NCI-H774 (cell line): ENCODE measurements around the gene CEP170B.
"Not testable (repeated sequence)": the region's sequence is repeated elsewhere in the genome, so short reads cannot be mapped to it uniquely, and the experiment has no call there.

ENCODE experiments used
- DNase-seq: peaks from one replicate; lab custom pipeline; 2025; lab: John Stamatoyannopoulos, UW

The CEP170B gene

GRCh38 chr14:104932676-104933631, 67.9 kb downstream of the CEP170B start:
- DNase-seq = peak; percentile 73

DNA sequence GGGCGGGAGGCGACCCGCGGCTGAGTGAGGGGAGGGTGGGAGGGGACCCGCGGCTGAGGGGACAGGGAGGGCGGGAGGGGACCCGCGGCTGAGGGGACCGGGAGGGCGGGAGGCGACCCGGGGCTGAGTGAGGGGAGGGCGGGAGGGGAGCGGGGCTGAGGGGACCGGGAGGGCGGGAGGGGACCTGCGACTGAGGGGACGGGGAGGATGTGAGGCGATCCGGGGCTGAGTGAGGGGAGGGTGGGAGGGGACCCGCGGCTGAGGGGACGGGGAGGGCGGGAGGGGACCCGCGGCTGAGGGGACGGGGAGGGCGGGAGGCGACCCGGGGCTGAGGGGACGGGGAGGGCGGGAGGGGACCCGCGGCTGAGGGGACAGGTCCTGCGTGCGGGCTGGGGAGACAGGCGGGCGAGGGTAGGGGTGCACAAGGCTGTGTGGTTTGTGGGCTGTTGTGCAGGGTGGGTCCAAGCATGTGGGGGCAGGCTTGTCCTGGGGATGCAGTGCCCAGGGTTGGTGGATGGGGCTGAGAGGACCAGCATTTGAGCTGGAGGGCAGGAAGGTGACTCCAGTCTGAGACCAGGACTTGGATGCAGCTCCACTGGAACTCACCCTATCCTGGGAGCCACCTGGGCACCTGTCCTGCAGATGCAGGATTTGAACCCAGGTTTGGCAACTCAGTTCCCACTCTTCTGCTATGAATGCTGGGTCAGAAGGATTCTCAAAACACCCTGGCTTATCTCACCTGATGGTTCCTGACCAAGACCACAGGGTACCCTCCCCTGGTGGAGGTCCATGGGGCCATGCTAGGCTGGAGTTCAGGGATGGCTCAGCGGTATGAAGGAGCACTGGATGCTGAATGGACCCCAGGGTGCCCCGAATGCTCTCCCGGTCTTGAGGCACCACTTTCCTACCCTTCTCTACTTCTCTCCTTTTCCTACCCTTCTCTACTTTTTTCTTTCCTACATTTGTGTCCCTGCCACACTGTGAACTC, 69.0 kb downstream of the CEP170B start:
- DNase-seq = no peak

DNA sequence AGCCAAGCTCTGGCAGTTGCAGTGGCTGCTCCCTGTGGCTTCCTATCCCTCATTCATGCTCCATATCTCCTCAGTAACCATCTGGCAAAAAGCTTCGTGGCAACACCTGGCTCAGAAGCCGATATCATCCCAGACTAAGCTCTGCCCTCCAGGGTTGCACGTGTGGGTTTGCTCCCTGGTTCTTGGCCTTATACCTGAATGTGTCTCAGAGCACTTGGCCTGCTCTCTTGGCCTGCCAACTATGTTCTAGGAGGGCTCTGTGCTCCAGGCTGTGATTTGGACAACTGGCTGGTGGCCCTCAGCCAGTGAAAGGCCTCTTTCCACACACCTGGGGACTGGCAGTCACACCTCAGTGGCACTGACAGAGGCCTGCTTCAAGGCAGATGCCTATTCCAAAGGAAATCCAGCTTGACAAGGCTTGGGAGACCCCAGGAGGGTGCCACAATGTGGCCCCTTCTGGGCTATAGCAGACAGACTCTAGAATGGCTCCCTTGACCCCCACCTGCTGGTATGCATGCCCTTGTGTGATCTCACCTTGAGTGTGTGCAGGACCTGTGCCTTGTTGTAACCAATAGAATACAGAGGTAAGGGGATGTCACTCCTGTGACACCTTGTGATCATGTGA, 70.1 kb downstream of the CEP170B start:
- no peak for DNase-seq

DNA sequence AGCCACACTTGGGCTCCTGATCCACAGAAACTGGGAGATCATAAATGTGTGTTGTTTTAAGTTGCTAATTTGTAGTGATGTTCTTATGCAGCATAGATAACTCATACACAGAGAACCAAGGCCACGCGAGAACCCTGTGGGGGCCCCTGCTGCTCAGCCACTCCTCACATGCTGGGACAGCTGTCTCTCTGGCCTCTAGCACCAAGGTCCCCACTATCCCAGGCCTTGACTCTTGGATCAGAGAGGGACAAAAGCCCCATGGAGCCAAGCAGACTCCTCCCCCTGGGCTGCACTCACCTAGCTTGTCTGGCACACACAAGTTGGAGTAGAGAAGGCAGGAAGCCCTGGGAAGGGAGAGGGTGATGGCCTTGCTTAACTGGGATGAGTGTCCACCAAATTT, 70.9 kb downstream of the CEP170B start:
- DNase-seq = no peak

- no peak for DNase-seq
Measured at GRCh38 chr14:104936361-104937155, 71.5 kb downstream of the CEP170B start.

DNA sequence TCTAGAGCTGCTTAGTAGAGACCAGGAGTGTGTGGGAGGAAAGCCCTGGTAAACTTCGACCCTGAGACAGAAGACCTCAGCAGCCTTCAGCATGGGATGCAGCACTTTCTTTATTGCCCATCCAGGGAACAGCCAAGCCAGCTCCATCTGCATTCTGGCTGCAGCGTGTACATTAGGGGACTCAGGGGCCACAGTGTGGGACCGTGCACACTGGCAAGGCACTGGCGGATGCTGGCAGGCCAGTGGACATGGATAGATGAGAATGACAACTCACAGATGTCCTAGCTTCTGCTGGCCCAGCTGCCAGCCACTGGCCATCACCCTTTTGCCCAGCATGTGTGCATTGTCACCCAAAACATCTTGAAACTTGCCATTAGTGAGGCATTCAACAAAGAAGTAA, 72.1 kb downstream of the CEP170B start:
- DNase-seq = no peak

GRCh38 chr14:104937694-104938365, 72.8 kb downstream of the CEP170B start:
- DNase-seq = no peak

- DNase-seq = no peak
Measured at GRCh38 chr14:104938436-104938835, 73.4 kb downstream of the CEP170B start.

DNA sequence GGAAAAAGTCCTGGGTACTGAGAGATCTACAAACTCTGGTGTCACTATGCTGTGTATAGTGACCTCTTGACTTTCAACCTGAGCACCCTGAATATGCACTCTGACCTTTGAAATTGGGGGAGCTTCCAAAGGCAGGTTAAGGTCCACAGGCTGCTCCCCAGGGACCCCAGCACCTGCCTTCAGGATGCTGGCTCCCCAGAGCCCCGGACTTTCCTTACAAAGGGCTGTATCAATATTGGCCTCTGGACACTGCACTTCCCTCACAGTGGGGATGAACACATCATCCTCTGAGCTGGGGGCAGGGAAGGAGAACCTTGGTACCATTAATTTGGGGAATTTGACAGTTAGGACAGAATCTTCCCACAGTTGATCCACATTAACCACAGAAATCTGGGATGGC, 73.9 kb downstream of the CEP170B start:
- DNase-seq = no peak

- no peak for DNase-seq
Measured at GRCh38 chr14:104939666-104940410, 74.8 kb downstream of the CEP170B start.

DNA sequence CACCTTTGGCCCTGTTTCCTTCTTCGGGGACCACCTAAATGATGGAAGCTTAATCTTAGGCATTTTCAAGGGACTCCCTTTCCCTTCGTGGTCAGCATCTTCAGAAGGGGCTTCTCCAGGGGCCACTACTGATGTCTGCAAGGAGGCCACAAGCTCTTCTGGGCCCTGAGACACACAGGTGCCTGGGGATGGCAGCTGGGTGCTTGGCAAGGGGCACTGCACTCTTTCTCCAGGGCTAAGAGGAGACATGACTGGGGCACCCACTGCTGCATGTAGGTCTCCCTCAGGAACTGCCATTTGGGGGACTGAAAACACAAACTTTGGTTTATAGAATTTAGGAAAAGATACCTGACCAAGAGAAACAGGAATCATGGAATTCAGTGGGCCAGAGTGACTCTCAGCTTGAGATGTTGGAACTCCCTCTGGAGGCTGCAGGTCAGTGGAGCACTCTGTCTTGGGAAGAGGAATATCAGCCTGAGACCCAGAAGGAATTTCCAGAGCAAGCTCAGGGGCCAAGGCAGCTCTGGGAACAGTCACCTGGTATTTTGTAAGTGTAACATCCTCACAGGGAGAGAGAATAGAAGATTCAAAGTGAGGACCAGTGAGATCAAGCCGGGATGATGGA, 75.6 kb downstream of the CEP170B start:
- no peak for DNase-seq

GRCh38 chr14:104941508-104942365, 76.7 kb downstream of the CEP170B start:
- no peak for DNase-seq

- DNase-seq = no peak
Measured at GRCh38 chr14:104942586-104942985, 77.5 kb downstream of the CEP170B start.

DNA sequence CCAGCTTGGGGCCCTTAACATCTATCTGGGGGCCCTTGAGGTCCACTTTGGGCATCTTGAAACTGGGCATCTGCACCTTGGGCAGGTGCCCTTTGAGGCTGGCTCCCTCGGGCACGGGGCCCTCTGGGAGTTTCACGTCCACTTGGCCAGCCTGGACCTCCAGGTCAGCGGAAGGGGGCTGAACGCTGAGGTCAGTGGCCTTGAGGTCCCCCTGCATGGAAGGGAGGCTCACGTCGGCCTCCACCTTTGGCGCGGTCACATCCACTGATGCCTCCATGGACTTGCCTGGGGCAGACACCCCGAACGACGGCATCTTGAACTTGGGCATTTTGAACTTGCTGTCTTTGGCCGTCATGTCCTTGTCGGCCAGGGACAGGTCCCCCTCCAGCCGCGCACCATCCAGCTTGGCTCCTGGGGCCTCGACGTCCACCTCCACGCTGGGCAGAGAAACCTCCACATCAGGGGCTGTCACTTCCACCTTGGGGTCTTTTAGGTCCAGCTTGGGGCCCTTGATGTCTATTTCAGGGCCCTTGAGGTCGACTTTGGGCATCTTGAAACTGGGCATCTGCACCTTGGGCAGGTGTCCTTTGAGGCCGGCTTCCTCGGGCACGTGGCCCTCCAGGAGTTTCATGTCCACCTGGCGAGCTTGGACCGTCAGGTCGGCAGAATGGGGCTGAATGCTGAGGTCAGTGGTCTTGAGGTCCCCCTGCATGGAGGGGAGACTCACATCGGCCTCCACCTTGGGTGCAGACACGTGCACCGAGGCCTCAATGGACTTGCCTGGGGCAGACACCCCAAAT, 78.3 kb downstream of the CEP170B start:
- DNase-seq = not testable (repeated sequence)

DNA sequence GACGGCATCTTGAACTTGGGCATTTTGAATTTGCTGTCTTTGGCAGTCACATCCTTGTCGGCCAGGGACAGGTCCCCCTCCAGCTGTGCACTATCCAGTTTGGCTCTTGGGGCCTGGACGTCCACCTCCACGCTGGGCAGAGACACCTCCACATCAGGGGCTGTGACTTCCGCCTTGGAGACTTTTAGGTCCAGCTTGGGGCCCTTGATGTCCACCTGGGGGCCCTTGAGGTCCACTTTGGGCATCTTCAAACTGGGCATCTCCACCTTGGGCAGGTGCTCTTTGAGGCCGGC, 78.9 kb downstream of the CEP170B start:
- not testable (repeated sequence) for DNase-seq

GRCh38 chr14:104944436-104945205, 79.6 kb downstream of the CEP170B start:
- not testable (repeated sequence) for DNase-seq

- not testable (repeated sequence) for DNase-seq
Measured at GRCh38 chr14:104945266-104945665, 80.2 kb downstream of the CEP170B start.
